A673 (cell line): ENCODE data around the gene ADGB. TPM values are rescaled to one million over a fixed set of nuclear protein-coding genes. Genes with fewer than 3 reads are reported as not detected.

Experiments used
- BruUV-seq: library from RNA; stranded (reverse); fragments of 400-500 nt; replicated peaks from 2 replicates; lab custom pipeline; 2021; lab: Mats Ljungman, UMichigan
- CTCF ChIA-PET: fragments of 300-600 bp; sonication (Branson Sonifier 250); formaldehyde crosslinking; loops from one replicate; lab custom pipeline; 2022; ENCODE audit warnings: antibody characterized with exemption; lab: Charles Lee
- POLR2A ChIA-PET: fragments of 300-600 bp; sonication (Branson Sonifier 250); formaldehyde crosslinking; loops from one replicate; lab custom pipeline; 2022; ENCODE audit warnings: antibody characterized with exemption; ENCODE audit not compliant: low non-redundant PET; lab: Charles Lee
- DNase-seq: peaks from one replicate; pipeline ENCODE4 v3.0.0-alpha.2; 2015; ENCODE audit warnings: low spot score
- H3K27ac ChIP-seq: fragments of 200-600 bp; sonication (generic); 2 replicates; pipeline ENCODE4 v1.5.1; 2016; ENCODE audit warnings: mixed run types, low read depth, mild to moderate bottlenecking, mixed read lengths, antibody characterized with exemption, low read length; ENCODE audit not compliant: poor library complexity, severe bottlenecking
- H3K27me3 ChIP-seq: fragments of 200-600 bp; sonication (generic); replicated peaks from 2 replicates; pipeline ENCODE4 v1.6.1; 2017; ENCODE audit warnings: mixed run types, low read depth, mild to moderate bottlenecking, mixed read lengths, antibody characterized with exemption, low read length; ENCODE audit not compliant: insufficient read depth, poor library complexity
- H3K36me3 ChIP-seq: fragments of 200-600 bp; sonication (generic); 2 replicates; pipeline ENCODE4 v1.6.1; 2016; ENCODE audit warnings: mixed run types, mild to moderate bottlenecking, mixed read lengths, antibody characterized with exemption, low read length; ENCODE audit not compliant: insufficient read depth, poor library complexity, severe bottlenecking
- H3K4me1 ChIP-seq: fragments of 200-600 bp; sonication (generic); 2 replicates; pipeline ENCODE4 v1.6.1; 2017; ENCODE audit warnings: mixed run types, mild to moderate bottlenecking, mixed read lengths, antibody characterized with exemption, low read length; ENCODE audit not compliant: insufficient read depth, poor library complexity, severe bottlenecking
- H3K4me3 ChIP-seq: fragments of 200-600 bp; sonication (generic); 2 replicates; pipeline ENCODE4 v1.5.1; 2016; ENCODE audit warnings: low read depth, mixed run types, mild to moderate bottlenecking, mixed read lengths, low read length; ENCODE audit not compliant: poor library complexity, severe bottlenecking
- H3K9me3 ChIP-seq: fragments of 200-600 bp; sonication (generic); 2 replicates; pipeline ENCODE4 v1.6.1; 2016; ENCODE audit warnings: mixed run types, low read depth, mild to moderate bottlenecking, mixed read lengths, antibody characterized with exemption, low read length; ENCODE audit not compliant: poor library complexity, severe bottlenecking
- EZH2 ChIP-seq: fragments of 200-600 bp; sonication (generic); IDR thresholded peaks from 2 replicates; pipeline ENCODE4 v1.6.1; 2017; ENCODE audit warnings: borderline replicate concordance, low read depth, mild to moderate bottlenecking, mixed read lengths, antibody characterized with exemption, low read length; ENCODE audit not compliant: poor library complexity, severe bottlenecking
- intact Hi-C: fragments of 100-400 bp; cut with micrococcal nuclease; formaldehyde crosslinking; loops from one replicate; pipeline ENCODE4 v1.10.0; 2022; ENCODE audit not compliant: unreplicated experiment
- total RNA-seq: library from RNA; stranded (reverse); gene quantifications from 2 replicates; pipeline ENCODE4 v1.2.3, GENCODE V29; 2021
- TF ChIP-seq, protein P1 (sequence below): fragments of 300-800, 200-600 bp; sonication (generic); conservative IDR thresholded peaks from 2 replicates; pipeline ENCODE4 v1.5.1; 2017; ENCODE audit warnings: low read depth, mild to moderate bottlenecking, antibody characterized with exemption, low read length, moderate library complexity, mixed read lengths

ADGB gene
- total RNA-seq, 1 experiment from 2014 or later, result not detected

DNA sequence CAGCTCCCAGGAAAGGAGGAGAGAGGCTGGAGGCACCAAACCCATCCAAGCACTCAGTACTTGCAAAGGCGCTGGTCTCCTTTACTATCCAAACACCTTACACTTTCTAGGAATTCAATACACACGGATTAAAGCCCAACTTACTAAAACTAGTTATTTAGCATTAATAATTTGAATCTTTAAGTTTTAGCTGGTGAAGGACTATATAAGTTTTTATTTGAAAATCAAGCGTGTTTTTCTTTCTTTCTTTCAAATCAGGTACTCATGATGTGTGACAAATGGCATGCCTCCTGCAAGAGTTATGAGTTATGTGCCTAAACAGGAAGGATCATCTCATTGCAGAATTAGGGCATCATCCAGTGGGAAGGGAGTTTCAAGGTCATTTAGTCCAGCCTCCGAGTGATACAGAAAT is 263.7 kb downstream of the ADGB start:
- CTCF ChIA-PET, result no interaction called here
- POLR2A ChIA-PET, result no interaction called here

GRCh38 chr6:146864300-146864699 is 265.5 kb downstream of the ADGB start:
- BruUV-seq, result no TSS peak
- intact Hi-C loops, result loop anchor here (10.0 kb wide), 1 partner anchor 641 kb away; the partner anchor contains the start of gene SAMD5
- no peaks in the 10 kb centered on the region for H3K27me3 ChIP-seq
- H3K4me3 ChIP-seq, result no peak overlapping the region
- ChIA-PET POLR2A (no interaction called here), CTCF (no interaction called here)
- H3K4me1 ChIP-seq, result no peaks in the 10 kb centered on the region
- H3K36me3 ChIP-seq, result no peaks in the 10 kb centered on the region
- no peaks in the 10 kb centered on the region for H3K9me3 ChIP-seq
- TF ChIP-seq, protein P1, sequence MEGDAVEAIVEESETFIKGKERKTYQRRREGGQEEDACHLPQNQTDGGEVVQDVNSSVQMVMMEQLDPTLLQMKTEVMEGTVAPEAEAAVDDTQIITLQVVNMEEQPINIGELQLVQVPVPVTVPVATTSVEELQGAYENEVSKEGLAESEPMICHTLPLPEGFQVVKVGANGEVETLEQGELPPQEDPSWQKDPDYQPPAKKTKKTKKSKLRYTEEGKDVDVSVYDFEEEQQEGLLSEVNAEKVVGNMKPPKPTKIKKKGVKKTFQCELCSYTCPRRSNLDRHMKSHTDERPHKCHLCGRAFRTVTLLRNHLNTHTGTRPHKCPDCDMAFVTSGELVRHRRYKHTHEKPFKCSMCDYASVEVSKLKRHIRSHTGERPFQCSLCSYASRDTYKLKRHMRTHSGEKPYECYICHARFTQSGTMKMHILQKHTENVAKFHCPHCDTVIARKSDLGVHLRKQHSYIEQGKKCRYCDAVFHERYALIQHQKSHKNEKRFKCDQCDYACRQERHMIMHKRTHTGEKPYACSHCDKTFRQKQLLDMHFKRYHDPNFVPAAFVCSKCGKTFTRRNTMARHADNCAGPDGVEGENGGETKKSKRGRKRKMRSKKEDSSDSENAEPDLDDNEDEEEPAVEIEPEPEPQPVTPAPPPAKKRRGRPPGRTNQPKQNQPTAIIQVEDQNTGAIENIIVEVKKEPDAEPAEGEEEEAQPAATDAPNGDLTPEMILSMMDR, result no peak
- no peak for TF ChIP-seq EZH2
- no peak overlapping the region for H3K27ac ChIP-seq
- no peak for DNase-seq

More for the DNA sequence above, 263.7 kb downstream of the ADGB start:
- no TSS peak for BruUV-seq
- intact Hi-C loops, result loop anchor here (10.0 kb wide), 1 partner anchor 642 kb away; the partner anchor contains the start of gene SAMD5
- Histone ChIP-seq H3K9me3 (no peaks in the 10 kb centered on the region), H3K4me1 (peaks cover 6% of the 10 kb centered on the region), H3K27ac (no peak overlapping the region), H3K27me3 (no peaks in the 10 kb centered on the region), H3K4me3 (no peak overlapping the region), H3K36me3 (no peaks in the 10 kb centered on the region)
- TF ChIP-seq, protein P1, result no peak
- TF ChIP-seq EZH2, result no peak
- no peak for DNase-seq

GRCh38 chr6:146864885-146865284 is 266.1 kb downstream of the ADGB start:
- no peaks in the 10 kb centered on the region for H3K27me3 ChIP-seq
- ChIA-PET CTCF (no interaction called here), POLR2A (no interaction called here)
- intact Hi-C loops, result loop anchor here (10.0 kb wide), 1 partner anchor 640 kb away; the partner anchor contains the start of gene SAMD5
- no peak overlapping the region for H3K27ac ChIP-seq
- TF ChIP-seq, protein P1, result no peak
- H3K4me1 ChIP-seq, result no peaks in the 10 kb centered on the region
- no peak for DNase-seq
- BruUV-seq, result no TSS peak
- no peaks in the 10 kb centered on the region for H3K36me3 ChIP-seq
- no peaks in the 10 kb centered on the region for H3K9me3 ChIP-seq
- H3K4me3 ChIP-seq, result no peak overlapping the region

Other genes with a start within 250 kb of the ADGB start
- 2.0 and 2.6 TPM in 2 replicates for gene RAB32, start 55.1 kb upstream of the ADGB start, total RNA-seq